ENCODE results near the gene ZNF469. TPM values are rescaled to one million over a fixed set of nuclear protein-coding genes. Genes with fewer than 3 reads are reported as not detected.
A peak's percentile ranks its signal among the peaks of the same experiment; 100 is the strongest.

Gene ZNF469
- total and polyA plus RNA-seq, 7 donors: under 0.01 to 1.7 (median 0.36) TPM

- no peaks in the 10 kb centered on the region for H3K9me3 ChIP-seq
- TF ChIP-seq EP300 (IDR thresholded peaks at IDR 0.05) (no peak), CTCF (IDR thresholded peaks at IDR 0.05) (no peak), POLR2AphosphoS5 (IDR thresholded peaks at IDR 0.05) (no peak), POLR2A (IDR thresholded peaks at IDR 0.05) (no peak)
- no peak overlapping the region for H3K27ac ChIP-seq
- H3K4me1 ChIP-seq: no peaks in the 10 kb centered on the region
- peak; percentile 40 for DNase-seq
- H3K36me3 ChIP-seq: no peaks in the 10 kb centered on the region
- no peak overlapping the region for H3K4me3 ChIP-seq
- H3K27me3 ChIP-seq: no peaks in the 10 kb centered on the region
- 93% methylated on average over 11 of the region's 11 CpGs for WGBS, 2 donors
- intact Hi-C loops (cut with DNase I): no loop called here
These were observed 15.2 kb upstream of the ZNF469 start for GRCh38 chr16:88367560-88367959.

- 89 to 91% methylated on average over 13 of the region's 13 CpGs for WGBS, 2 donors
- TF ChIP-seq CTCF (IDR thresholded peaks at IDR 0.05) (no peak), POLR2AphosphoS5 (IDR thresholded peaks at IDR 0.05) (no peak), POLR2A (IDR thresholded peaks at IDR 0.05) (no peak), EP300 (IDR thresholded peaks at IDR 0.05) (no peak)
- no peaks in the 10 kb centered on the region for H3K36me3 ChIP-seq
- H3K27me3 ChIP-seq: no peaks in the 10 kb centered on the region
- intact Hi-C loops (cut with DNase I): no loop called here
- H3K27ac ChIP-seq: no peak overlapping the region
- no peaks in the 10 kb centered on the region for H3K4me1 ChIP-seq
- DNase-seq: peak; percentile 36
- no peaks in the 10 kb centered on the region for H3K9me3 ChIP-seq
- H3K4me3 ChIP-seq: no peak overlapping the region
These were observed 14.7 kb upstream of the ZNF469 start for GRCh38 chr16:88368036-88368435.

- Histone ChIP-seq H3K4me1 (no peaks in the 10 kb centered on the region), H3K4me3 (no peak overlapping the region), H3K9me3 (no peaks in the 10 kb centered on the region), H3K36me3 (no peaks in the 10 kb centered on the region), H3K27me3 (no peaks in the 10 kb centered on the region), H3K27ac (no peak overlapping the region)
- 88 to 91% methylated on average over 7 of the region's 7 CpGs for WGBS, 2 donors
- intact Hi-C loops (cut with DNase I): no loop called here
- no peak for DNase-seq
- no peak for TF ChIP-seq EP300 (IDR thresholded peaks at IDR 0.05)
- TF ChIP-seq POLR2AphosphoS5 (IDR thresholded peaks at IDR 0.05): no peak
- TF ChIP-seq CTCF (IDR thresholded peaks at IDR 0.05): no peak
- TF ChIP-seq POLR2A (IDR thresholded peaks at IDR 0.05): no peak
These were observed 13.8 kb upstream of the ZNF469 start for GRCh38 chr16:88368994-88369393.

- H3K27ac ChIP-seq: no peak overlapping the region
- H3K4me3 ChIP-seq: no peak overlapping the region
- DNase-seq: peak; percentile 56
- H3K27me3 ChIP-seq: no peaks in the 10 kb centered on the region
- intact Hi-C loops (cut with DNase I): no loop called here
- H3K4me1 ChIP-seq: no peaks in the 10 kb centered on the region
- H3K9me3 ChIP-seq: no peaks in the 10 kb centered on the region
- no peak for TF ChIP-seq POLR2AphosphoS5 (IDR thresholded peaks at IDR 0.05)
- no peak for TF ChIP-seq POLR2A (IDR thresholded peaks at IDR 0.05)
- TF ChIP-seq CTCF (IDR thresholded peaks at IDR 0.05): no peak
- no peak for TF ChIP-seq EP300 (IDR thresholded peaks at IDR 0.05)
- WGBS, 2 donors: 78 to 82% methylated on average over 14 of the region's 14 CpGs
- no peaks in the 10 kb centered on the region for H3K36me3 ChIP-seq
These were observed 13.2 kb upstream of the ZNF469 start for GRCh38 chr16:88369447-88370008.

- no peaks in the 10 kb centered on the region for H3K9me3 ChIP-seq
- no peaks in the 10 kb centered on the region for H3K4me1 ChIP-seq
- intact Hi-C loops (cut with DNase I): no loop called here
- TF ChIP-seq CTCF (IDR thresholded peaks at IDR 0.05) (no peak), POLR2A (IDR thresholded peaks at IDR 0.05) (no peak), EP300 (IDR thresholded peaks at IDR 0.05) (no peak), POLR2AphosphoS5 (IDR thresholded peaks at IDR 0.05) (no peak)
- no peaks in the 10 kb centered on the region for H3K36me3 ChIP-seq
- 91 to 92% methylated on average over 15 of the region's 15 CpGs for WGBS, 2 donors
- H3K4me3 ChIP-seq: no peak overlapping the region
- no peak overlapping the region for H3K27ac ChIP-seq
- H3K27me3 ChIP-seq: no peaks in the 10 kb centered on the region
- peak; percentile 48 for DNase-seq
These were observed 12.4 kb upstream of the ZNF469 start for GRCh38 chr16:88370365-88370764.
